Pancreas (tissue), 10 donors: ENCODE measurements around the gene UIMC1. TPM values are rescaled to one million over a fixed set of nuclear protein-coding genes. Genes with fewer than 3 reads are reported as not detected.

Experiments
- ATAC-seq, 4 donors: fragments of 200-7000 bp; cut with Tn5 transposase; one replicate each; pipeline versions ENCODE4 v1.8.0 to v1.9.1; 2020; ENCODE audit warnings: mild to moderate bottlenecking in 4 of 4, moderate library complexity in 4 of 4
- DNase-seq, 6 donors: peaks; one replicate each; pipeline ENCODE4 v3.0.0-alpha.2; 2020
- FAIRE-seq: peaks from 2 replicates; lab custom pipeline; 2012; peaks lifted over from hg19 to GRCh38; lab: Jason Lieb, UNC
- H3K27ac ChIP-seq, 4 donors: fragments of 200-600 bp; sonication (generic); 1 replicate in 3 of 4; 2 replicates in 1 of 4; pipeline versions ENCODE4 v1.5.0 to v1.8.0; 2020
- H3K27me3 ChIP-seq, 4 donors: fragments of 200-600 bp; one replicate each; pipeline ENCODE4 v1.8.0; 2021
- H3K36me3 ChIP-seq, 3 donors: fragments of 200-600 bp; sonication (generic) in 1 of 3; one replicate each; pipeline versions ENCODE4 v1.5.0 to v1.8.0; 2020 to 2021
- H3K4me1 ChIP-seq, 3 donors: fragments of 200-600 bp; one replicate each; pipeline ENCODE4 v1.8.0; 2021
- H3K4me3 ChIP-seq, 4 donors: fragments of 200-600 bp; sonication (generic) in 2 of 4; one replicate each; pipeline versions ENCODE4 v1.5.0 to v1.8.0; 2020 to 2021
- H3K9me3 ChIP-seq, 4 donors: fragments of 200-600 bp; one replicate each; pipeline ENCODE4 v1.8.0; 2021
- WGBS, 2 donors: extraction: QIAGEN DNeasy Blood & Tissue Kit; methylation state at CpG; one replicate each; pipeline ENCODE4 v1.1.7; 2013; 5-methylcytosine and 5-hydroxymethylcytosine counted together
- intact Hi-C, 3 donors: fragments of 100-400 bp; cut with DNase I; formaldehyde crosslinking; loops; one replicate each; pipeline versions ENCODE4 v1.11.1 to v1.14.2; 2022
- polyA plus RNA-seq, 2 donors: library from polyadenylated mRNA; stranded (reverse); fragments of 200-250 nt; gene quantifications; one replicate each; pipeline ENCODE4 v1.2.3, GENCODE V29; 2013
- total RNA-seq, 6 donors: library from RNA; stranded (reverse); fragmentation: NEBNext Ultra II Directional in 4 of 6; extraction: Animal tissue kit (Norgen Biotek cat#: 25700) in 4 of 6; gene quantifications; one replicate each; pipeline versions ENCODE4 v1.2.1 to v1.2.4, GENCODE V29; 2021 to 2023
- TF ChIP-seq, protein P1 (sequence below), 4 donors: fragments of 200-600 bp; sonication (generic) in 3 of 4; IDR thresholded peaks; one replicate each; pipeline versions ENCODE4 v1.5.0 to v1.8.0; 2021; ENCODE audit warnings: antibody characterized with exemption in 4 of 4
- donor health status: healthy with polysubstance abuse.
- donor health status: DM: no; HTN: no; CAD: no; lungs with moderate emphysema.
- donor health status: DM: no; HTN: no; CAD: no.
- donor health status: control.
- donor health status: control.
- donor health status: Bipolar disorder and iron deficiency.
- donor health status: DM: yes; HTN: yes; CAD: no.
- donor health status: DM: no; HTN: no; CAD: no.
- donor health status: DM: no; HTN: no; CAD: no.
- donor health status: DM: yes; HTN: yes; CAD: no.

Gene UIMC1
- total and polyA plus RNA-seq, 8 donors, result 19.9 to 29.5 (median 23.0) TPM

DNA sequence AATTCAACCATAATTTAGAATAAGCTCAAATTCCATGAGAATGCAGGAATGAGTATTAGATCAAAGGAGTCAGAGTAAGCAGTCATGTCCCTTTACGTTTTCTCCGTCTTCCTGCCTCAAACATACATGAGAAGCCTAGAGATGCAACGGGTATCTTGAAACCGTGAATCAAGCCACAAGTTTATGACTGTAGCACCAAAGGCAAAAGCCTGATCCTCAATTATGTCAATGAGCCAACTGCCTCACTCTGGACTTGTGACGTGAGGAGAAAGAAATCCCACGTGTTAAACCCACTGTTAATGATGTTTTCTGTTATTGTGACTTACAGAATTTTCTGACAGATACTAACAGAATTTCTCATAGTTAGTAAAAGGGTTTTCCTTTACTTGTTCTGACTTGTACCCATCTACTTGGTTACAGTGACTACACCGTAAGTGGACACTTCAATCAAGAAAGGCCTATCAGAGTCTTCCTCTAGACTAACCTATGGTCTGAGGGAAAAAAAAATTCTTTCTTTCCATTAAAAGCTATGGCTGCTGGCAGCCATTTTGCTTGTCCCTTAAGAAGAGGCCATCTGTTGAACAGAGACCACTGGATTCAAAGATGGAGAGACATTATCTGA is 72.2 kb downstream of the UIMC1 start:
- FAIRE-seq (no peak), DNase-seq (no peak), ATAC-seq (no peak)
- Histone ChIP-seq H3K9me3 (no peaks in the 10 kb centered on the region), H3K27ac (no peak overlapping the region), H3K36me3 (peaks cover 0 to 17% (median 0%) of the 10 kb centered on the region in 3 donors), H3K27me3 (no peaks in the 10 kb centered on the region), H3K4me3 (no peak overlapping the region), H3K4me1 (peaks cover 0 to 6% (median 3%) of the 10 kb centered on the region in 3 donors)
- 95 to 97% methylated on average over 7 of the region's 7 CpGs for WGBS, 2 donors
- intact Hi-C loops, result no loop called here
- TF ChIP-seq, protein P1, sequence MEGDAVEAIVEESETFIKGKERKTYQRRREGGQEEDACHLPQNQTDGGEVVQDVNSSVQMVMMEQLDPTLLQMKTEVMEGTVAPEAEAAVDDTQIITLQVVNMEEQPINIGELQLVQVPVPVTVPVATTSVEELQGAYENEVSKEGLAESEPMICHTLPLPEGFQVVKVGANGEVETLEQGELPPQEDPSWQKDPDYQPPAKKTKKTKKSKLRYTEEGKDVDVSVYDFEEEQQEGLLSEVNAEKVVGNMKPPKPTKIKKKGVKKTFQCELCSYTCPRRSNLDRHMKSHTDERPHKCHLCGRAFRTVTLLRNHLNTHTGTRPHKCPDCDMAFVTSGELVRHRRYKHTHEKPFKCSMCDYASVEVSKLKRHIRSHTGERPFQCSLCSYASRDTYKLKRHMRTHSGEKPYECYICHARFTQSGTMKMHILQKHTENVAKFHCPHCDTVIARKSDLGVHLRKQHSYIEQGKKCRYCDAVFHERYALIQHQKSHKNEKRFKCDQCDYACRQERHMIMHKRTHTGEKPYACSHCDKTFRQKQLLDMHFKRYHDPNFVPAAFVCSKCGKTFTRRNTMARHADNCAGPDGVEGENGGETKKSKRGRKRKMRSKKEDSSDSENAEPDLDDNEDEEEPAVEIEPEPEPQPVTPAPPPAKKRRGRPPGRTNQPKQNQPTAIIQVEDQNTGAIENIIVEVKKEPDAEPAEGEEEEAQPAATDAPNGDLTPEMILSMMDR (IDR thresholded peaks at IDR 0.05), result no peak

DNA sequence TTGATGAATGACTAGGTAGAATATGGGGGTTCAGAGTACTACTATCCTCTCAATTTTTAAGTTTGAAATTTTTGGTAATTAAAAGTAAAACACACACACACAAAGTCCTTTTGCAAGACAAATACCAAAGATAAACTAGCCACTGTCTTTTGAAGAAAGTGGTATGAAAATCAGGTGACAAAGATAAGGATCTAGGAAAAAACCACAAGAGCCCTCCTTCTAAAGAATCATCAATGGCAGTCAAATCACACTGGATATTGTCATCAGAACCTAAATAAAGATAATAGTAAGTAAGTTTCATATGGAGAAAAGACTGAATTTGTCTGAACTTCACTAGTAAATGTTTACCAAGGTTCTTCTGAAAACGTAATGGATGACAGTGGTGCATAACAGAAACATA is 76.9 kb downstream of the UIMC1 start:
- FAIRE-seq (no peak), DNase-seq (no peak), ATAC-seq (no peak)
- Histone ChIP-seq H3K36me3 (peaks cover 0 to 17% (median 0%) of the 10 kb centered on the region in 3 donors), H3K4me1 (no peaks in the 10 kb centered on the region), H3K9me3 (no peaks in the 10 kb centered on the region), H3K4me3 (no peak overlapping the region), H3K27me3 (no peaks in the 10 kb centered on the region), H3K27ac (no peak overlapping the region)
- 92 to 100% methylated on average over 1 of the region's 1 CpG for WGBS, 2 donors
- intact Hi-C loops, result no loop called here
- TF ChIP-seq, protein P1 (IDR thresholded peaks at IDR 0.05), result no peak

DNA sequence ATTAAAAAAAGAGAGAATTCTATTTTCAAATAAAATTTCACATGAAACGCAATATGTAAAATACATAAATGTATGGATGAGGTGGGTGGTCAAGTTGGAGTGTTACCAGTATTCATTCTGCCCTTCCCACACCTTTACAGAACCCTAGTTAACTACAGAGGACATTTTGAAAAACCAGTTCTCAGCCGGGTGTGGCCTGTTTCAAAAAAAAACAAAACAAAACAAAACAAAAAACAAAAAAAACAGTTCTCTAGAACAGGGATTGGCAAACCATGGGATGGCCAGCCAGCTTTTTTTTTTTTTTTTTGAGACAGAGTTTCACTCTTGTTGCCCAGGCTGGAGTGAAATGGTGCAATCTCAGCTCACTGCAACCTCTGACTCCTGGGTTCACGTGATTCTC is 79.0 kb downstream of the UIMC1 start:
- no peak for ATAC-seq
- H3K4me3 ChIP-seq, result no peak overlapping the region
- H3K4me1 ChIP-seq, result no peaks in the 10 kb centered on the region
- intact Hi-C loops, result no loop called here
- no peaks in the 10 kb centered on the region for H3K9me3 ChIP-seq
- H3K27ac ChIP-seq, result no peak overlapping the region
- TF ChIP-seq, protein P1 (IDR thresholded peaks at IDR 0.05), result no peak
- 94 to 97% methylated on average over 3 of the region's 3 CpGs for WGBS, 2 donors
- no peak for DNase-seq
- peaks cover 0 to 17% (median 0%) of the 10 kb centered on the region in 3 donors for H3K36me3 ChIP-seq
- no peaks in the 10 kb centered on the region for H3K27me3 ChIP-seq
- no peak for FAIRE-seq

DNA sequence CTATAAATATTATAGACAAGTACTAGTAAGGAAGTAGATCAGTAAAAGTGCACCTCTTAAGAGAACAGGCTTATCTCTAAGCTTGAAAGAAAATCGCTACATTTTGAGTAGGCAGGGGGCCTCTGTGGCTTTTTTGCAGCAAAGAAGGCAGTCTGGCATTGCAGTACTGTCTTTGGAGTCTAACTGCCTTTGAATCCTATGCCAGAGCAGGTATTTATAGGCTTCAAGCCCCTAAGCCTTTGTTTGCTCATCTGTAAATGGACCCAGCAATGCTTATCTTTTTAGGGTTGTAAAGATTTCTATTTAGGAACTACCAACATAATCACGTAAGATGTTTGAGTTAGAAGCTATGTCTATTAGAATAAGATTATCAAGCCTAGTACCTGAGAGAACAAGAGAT is 83.8 kb downstream of the UIMC1 start:
- TF ChIP-seq, protein P1 (IDR thresholded peaks at IDR 0.05), result no peak
- H3K27me3 ChIP-seq, result no peaks in the 10 kb centered on the region
- no peaks in the 10 kb centered on the region for H3K9me3 ChIP-seq
- H3K4me1 ChIP-seq, result no peaks in the 10 kb centered on the region
- ATAC-seq (no peak), DNase-seq (no peak), FAIRE-seq (no peak)
- intact Hi-C loops, result no loop called here
- no peak overlapping the region for H3K4me3 ChIP-seq
- 68 to 74% methylated on average over 2 of the region's 2 CpGs for WGBS, 2 donors
- no peak overlapping the region for H3K27ac ChIP-seq
- no peaks in the 10 kb centered on the region for H3K36me3 ChIP-seq

DNA sequence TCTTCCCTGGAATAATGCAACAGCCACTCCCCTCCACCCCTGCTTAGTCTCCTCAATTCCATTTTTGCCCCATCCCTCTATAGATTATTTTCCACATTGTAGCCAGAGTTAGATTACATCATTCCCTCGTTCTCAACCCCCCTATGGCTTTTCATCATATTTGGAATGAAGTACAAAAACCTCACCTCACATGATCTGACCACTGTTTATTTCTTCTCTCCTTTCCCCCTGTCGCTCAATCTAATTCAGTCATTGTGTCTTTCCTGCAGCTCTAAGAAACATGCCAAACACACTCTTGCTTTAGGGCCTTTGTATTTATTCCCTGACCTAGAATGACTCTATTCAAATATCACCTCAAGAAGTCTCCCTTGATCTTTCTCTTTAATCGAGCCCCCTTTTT is 84.9 kb downstream of the UIMC1 start:
- Histone ChIP-seq H3K36me3 (no peaks in the 10 kb centered on the region), H3K4me1 (no peaks in the 10 kb centered on the region), H3K27ac (no peak overlapping the region), H3K27me3 (no peaks in the 10 kb centered on the region), H3K4me3 (no peak overlapping the region), H3K9me3 (no peaks in the 10 kb centered on the region)
- intact Hi-C loops, result no loop called here
- ATAC-seq (no peak), DNase-seq (no peak), FAIRE-seq (no peak)
- WGBS, 2 donors, result 81 to 86% methylated on average over 3 of the region's 3 CpGs
- TF ChIP-seq, protein P1 (IDR thresholded peaks at IDR 0.05), result no peak
